HG02885 (cell line): ENCODE measurements around the gene SLC29A1.
"Not testable (repeated sequence)": the region's sequence is repeated elsewhere in the genome, so short reads cannot be mapped to it uniquely, and the experiment has no call there.

Experiments used
- ATAC-seq: cut with Tn5 transposase; IDR thresholded peaks from one replicate; pipeline ENCODE4 v1.9.1; 2021; ENCODE audit warnings: mild to moderate bottlenecking; ENCODE audit not compliant: unreplicated experiment, poor library complexity

The SLC29A1 gene

DNA sequence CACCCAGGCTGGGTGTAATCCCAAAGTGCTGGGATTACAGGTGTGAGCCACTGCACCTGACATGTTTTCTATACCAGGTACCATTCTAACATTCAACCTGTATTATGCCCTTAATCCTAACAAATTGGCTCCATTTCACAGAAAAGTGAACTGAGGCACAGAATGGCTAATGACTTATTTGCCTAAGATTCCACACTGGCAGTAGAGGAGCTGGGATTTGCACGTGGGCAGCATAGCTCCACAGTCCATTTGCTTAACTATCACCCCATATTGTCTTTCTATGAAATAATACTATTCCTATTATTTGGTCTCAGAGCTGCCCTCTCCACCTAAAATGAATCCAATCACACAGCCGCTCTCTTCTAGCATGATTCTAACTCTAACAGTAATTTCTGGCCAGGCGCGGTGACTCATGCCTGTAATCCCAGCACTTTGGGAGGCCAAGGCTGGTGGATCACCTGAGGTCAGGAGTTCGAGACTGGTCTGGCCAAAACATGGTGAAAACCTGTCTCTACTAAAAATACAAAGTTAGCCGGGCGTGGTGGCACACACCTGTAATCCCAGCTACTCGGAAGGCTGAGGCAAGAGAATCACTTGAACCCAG is 30.0 kb upstream of the SLC29A1 start:
- no peak for ATAC-seq

DNA sequence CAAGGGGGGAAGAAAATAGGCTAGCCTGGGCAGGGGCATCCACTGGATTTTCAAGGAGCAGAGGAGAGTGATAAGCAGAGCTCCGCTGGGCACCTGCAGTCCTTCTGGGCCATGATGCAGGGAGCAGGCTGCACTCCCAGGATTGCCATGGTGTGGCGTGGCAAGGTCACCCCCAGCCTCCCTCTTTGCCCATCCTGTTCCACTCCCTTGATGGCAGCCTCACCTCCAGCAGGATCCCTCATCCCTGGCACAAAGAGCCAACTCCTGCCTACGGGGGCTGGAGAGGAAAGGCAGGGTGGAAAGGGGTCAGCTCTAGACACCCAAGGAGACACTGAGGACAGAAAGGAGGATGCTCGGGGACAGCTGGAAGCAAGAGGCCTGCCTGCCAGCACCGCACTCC is 29.1 kb upstream of the SLC29A1 start:
- no peak for ATAC-seq

DNA sequence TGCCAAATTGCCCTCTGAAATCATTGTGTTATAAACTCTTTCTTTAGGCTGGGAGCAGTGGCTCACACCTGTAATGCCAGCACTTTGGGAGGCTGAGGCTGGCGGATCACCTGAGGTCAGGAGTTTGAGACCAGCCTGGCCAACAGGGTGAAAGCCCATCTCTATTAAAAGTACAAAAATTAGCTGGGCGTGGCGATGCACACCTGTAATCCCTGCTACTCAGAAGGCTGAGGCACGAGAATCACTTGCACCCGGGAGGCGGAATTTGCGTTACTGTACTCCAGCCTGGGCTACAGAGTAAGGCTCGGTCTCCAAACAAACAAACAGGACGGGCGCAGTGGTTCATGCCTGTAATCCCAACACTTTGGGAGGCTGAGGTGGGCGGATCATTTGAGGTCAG is 27.0 kb upstream of the SLC29A1 start:
- ATAC-seq = not testable (repeated sequence)

DNA sequence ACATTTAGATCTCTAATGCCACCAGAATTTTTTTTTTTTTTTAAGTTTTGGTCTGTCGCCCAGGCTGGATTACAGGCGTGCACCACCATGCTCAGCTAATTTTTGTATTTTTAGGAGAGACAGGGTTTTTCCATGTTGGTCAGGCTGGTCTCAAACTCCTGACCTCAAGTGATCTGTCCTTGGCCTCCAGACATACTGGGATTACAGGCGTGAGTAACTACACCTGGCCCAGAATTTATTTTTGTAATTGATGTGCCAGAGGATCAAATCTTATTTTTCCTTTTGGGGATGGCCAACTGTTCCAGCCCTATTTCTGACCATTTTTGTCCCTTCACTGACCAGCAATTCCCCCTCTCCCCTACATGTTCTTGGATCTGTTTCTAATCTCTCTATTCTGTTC is 24.7 kb upstream of the SLC29A1 start:
- ATAC-seq = no peak

DNA sequence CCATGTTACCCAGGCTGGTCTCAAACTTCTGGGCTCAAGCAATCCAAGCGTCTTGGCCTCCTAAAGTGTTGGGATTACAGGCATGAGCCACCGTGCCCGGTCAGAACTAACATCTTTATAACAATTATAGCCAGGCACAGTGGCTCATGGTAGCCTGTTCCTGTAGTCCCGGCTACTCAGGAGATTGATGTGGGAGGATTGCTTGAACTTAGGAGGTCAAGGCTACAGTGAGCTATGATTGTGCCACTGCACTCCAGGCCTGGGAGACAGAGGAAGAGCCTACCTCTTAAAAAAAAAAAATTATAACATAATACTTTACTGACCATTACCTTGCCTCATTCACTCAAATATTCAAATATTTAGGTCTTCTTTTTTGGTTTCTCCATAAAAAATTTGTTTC is 23.5 kb upstream of the SLC29A1 start:
- no peak for ATAC-seq

DNA sequence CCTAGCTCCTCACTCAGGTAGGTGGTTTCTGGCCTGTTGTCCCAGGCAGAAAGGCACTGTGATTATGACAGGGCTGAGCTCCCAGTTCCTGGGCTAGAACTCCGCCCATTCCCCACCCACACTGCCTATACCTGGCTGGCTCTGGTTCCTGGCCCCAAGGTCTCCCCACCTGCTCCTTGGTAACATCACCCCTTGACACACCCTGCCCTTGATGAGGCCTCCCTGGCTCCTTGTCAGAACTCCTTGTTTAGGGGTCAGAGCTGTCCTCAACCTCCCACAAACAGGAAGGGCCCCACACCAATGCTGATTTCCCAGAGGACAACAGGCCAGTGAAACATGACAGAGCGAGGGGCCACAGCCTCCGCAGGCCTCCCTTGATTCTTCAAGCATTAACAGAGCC is 22.2 kb upstream of the SLC29A1 start:
- ATAC-seq = no peak

DNA sequence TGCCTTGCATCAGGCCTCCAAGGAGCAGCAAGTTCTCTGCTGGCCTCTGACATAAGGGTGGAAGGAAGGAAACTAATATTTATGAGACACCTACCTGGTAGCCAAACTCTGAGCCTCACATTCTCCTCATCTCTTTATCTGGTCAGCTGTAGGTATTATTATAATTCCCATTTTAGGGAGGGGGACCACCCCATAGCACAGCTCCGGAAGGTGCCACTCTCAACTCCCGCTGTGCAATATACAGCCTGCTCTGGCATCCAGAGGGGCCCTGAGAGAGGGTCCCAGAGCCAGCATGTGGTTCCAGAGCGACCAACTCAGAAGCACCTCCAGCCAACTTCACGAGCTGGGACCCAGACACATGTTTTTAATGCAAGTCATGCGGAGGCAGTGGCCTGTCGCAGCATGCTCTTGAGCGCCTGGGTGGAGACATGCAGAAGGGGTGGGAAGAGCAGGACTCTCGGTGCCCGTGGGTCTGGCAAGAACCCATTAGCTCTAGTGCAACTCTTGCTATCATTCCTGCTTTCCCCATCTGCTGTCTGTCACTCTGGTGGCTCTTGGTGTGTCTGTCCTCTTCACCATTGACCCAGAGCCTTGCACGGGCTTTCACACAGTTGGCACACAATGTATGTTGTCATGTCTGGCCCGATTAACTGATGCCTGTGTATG is 21.6 kb upstream of the SLC29A1 start:
- no peak for ATAC-seq

DNA sequence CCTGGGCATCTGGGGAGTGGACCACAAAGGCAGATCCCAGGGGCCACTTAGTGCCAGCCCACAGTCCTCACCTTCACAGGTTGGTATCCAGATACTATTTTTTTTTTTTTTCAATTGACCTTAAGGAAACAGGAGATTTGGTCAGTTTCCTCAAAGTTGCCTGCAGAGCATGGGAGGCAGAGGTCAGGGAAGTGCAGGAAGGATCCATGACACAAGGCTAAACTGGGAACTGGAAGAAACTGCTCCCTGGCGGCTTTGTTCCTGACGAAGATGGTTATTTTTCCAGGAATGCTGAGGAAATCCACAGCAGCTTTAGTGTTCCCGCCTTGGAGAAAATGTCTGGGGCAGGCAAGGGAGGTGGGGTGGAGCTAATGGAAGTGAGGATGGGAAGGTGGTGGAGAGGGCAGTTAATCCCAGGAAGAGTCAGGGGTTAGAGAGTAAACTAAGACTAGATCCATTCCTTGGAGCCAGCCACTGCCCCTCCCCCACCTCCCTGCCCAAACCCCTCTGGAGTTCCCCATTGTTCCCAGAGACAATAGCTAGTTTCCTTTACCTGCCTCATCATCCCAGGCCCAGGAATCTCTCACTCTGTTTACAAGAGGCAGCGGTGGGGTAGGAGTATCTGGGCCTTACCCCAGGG is 20.9 kb upstream of the SLC29A1 start:
- no peak for ATAC-seq

DNA sequence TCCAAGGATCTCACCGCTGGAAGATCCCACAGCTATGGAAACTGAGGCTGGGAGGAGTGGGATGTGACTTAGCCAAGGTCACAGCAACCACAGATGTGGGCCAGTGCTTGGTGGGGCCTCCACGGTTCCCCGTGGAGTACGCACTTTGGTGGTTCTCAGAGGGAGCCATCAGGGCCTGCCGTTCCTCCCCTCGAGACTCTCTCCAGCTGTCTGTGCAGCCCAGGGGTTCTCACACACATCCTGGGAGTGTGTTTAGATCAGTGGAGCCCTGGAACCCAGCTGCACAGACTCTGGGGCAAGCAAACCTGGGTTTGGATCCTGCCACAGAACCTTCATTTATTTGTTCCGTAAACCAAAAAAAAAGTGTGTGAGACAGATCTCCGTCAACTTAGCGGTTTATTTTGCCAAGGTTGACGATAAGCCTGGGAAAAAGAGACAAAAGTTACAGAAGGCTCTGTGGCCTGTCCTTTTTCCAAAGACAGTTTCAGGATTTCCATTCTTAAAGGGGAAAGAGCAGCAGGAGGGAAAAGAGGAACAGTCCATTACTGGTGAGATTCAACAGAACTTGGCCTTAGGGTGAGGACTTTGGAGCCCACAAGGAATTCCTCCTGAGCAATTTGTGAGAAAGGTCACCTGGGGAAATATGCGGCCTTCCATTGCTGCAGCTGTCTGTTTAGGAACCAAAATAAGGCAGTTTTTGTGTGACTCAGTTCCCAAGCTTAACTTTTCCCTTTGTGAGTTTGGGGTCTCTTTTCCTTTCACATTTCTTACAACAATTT is 20.2 kb upstream of the SLC29A1 start:
- ATAC-seq = no peak

DNA sequence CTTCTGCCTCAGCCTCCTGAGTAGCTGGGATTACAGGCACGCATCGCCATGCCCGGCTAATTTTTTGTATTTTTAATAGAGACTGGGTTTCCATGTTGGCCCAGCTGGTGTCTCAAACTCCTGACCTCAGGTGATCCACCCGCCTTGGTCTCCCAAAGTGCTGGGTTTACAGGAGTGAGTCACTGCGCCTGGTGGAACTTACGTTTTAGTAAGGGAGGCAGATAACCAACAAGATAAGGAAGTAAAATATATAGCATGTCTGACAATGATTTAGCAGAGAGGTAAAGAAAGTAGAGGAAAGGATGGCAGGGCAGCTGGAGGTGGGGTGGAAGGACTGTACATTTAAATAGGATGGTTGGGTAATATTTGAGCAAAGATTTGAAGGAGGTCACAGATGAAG is 19.4 kb upstream of the SLC29A1 start:
- no peak for ATAC-seq

DNA sequence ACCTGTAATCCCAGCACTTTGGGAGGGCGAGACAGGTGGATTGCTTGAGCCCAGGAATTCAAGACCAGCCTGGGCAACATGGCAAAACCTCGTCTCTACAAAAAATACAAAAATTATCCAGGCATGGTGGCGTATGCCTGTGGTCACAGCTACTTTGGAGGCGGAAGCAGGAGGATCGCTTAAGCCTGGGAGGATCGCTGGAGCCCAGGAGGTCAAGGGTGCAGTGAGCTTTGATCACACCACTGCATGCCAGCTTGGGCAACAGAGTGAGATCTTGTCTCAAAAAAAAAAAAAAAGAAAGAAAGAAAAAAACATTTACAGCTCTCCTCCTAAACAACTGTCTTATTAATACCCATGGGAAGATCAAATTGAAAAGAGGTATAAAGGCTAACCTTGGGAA is 15.4 kb upstream of the SLC29A1 start:
- no peak for ATAC-seq

DNA sequence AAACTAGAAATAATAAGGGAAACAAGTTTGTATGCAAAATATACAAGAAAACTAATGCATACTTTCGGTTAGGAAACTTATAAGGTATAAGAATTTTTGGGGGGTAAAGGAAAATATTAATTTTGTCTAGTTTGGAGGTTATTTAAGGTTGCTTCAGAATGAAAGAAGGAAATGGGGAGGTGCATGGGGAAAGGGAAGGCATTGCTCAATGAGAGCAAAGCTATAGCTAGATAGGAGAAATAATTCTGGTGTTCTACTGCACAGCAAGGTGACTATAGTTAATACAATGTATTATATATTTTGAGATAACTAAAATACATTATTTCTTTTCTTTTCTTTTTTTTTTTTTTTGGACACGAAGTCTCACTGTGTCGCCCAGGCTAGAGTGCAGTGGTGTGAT is 12.1 kb upstream of the SLC29A1 start:
- no peak for ATAC-seq

DNA sequence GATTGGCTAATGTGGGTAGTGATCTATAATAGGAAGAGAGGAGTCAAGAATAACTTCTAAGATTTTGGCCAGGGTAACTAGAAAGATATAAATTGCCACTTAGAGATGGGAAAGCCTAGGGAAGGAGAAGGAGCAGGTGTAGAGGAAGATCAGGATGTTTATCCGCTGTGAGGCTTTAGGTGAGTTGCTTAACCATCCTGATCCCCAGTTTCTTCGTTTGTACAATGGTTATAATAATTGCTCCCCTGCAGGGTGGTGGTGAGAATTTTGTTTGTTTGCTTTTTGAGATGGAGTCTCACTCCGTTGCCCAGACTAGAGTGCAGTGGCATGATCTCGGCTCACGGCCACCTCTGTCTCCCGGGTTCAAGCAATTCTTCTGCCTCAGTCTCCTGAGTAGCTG is 9.1 kb upstream of the SLC29A1 start:
- ATAC-seq = no peak

DNA sequence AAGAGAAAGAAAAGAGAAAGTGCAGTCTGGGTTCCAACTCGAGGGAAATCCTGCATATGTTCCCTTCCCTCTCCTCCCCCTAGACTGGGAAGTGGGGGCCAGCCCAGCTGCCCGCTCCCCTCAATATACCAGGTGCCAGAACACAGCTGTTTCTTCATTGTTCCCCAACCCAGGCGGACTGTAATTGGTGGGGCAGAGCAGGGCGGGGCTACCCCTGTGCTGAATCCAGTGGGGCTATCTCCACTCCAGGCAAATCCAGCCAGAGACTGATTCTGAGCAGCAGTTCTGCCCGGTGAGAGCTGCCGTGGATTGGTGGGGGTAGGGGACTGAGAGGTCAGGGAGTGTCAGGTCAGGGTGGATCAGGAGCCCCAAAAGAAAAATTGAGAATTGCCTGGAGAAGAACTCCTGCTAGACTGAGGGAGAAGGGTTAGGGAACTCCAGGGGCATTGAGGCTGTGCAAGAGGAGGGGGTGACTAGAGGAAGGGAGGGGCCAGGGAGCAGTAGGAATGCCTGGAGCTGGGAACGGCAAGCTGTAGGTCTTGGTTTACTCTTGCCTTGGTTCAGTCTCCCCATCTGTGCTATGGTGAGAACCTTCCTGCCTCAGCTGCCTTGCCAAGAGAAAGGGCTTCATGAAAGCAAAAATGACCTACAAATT is 6.6 kb upstream of the SLC29A1 start, which contains the start of gene MYMX:
TSS of gene MYMX (plus strand) at position 250 of the 655 bp plus-strand sequence. CDS start 546 bp downstream, outside the sequence.
- no peak for ATAC-seq

DNA sequence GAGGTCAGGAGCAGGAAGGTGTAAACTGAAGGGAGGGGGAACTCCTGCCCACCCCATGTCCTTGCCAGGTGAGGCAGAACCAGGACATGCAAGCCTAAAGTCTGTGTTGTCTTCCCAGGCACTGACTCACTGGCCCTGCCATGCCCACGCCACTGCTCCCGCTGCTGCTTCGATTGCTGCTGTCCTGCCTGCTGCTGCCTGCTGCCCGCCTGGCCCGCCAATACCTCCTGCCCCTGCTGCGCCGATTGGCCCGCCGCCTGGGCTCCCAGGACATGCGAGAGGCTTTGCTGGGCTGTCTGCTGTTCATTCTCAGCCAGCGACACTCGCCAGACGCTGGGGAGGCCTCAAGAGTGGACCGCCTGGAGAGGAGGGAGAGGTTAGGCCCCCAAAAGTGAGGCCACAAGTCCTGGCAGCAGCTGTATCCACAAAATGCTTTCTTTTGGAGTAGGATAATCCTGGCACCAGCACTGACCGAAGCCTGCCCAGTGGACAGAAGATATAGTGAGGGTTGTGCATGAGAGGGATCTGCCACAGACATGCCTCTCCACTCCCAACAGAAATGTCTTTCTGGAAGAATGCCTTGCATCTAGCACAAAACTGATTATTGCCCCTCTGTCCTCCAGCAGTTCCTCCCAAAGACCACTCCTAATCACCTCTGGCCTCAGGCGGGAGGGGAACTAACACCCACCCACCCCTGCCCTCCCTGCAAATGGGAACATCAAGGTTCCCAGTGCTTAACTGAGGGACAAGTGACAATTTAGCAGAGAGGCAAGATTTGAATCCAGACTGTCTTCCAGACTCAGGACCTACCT is 5.9 kb upstream of the SLC29A1 start:
- ATAC-seq = no peak

DNA sequence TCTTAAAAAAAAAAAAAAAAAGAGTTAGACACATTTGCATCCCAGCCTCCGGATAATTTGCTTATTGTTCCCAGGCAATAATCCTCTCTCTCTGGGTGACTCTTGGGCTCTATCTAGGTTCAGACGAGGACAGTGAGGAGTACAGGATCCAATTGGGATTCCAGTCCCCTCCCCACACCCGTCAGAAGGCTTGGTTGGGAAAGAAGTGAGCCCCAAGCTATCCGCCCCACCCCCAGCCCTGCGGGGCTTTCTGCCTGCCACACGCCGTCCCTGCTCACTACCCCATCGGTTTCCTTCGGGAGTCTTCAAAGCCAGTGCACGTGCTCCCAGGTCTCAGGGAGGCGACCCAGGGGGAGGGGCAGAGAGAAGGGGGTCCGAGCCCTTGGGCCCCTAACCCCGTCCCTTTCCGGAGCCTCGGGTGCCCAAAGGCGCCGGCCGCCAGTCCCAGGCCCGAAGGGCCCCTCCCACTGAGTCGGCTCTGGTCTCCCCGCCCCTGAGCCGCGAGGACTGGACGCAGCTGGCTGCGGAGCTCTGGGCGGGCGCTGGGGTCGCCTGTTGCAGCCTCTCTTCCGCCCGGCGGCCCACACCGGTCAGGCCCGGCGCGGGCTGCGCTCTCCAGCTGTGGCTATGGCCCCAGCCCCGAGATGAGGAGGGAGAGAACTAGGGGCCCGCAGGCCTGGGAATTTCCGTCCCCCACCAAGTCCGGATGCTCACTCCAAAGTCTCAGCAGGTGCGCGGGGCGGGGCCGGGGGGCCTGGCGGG is 4.2 kb upstream of the SLC29A1 start:
- peak; percentile 58 for ATAC-seq

DNA sequence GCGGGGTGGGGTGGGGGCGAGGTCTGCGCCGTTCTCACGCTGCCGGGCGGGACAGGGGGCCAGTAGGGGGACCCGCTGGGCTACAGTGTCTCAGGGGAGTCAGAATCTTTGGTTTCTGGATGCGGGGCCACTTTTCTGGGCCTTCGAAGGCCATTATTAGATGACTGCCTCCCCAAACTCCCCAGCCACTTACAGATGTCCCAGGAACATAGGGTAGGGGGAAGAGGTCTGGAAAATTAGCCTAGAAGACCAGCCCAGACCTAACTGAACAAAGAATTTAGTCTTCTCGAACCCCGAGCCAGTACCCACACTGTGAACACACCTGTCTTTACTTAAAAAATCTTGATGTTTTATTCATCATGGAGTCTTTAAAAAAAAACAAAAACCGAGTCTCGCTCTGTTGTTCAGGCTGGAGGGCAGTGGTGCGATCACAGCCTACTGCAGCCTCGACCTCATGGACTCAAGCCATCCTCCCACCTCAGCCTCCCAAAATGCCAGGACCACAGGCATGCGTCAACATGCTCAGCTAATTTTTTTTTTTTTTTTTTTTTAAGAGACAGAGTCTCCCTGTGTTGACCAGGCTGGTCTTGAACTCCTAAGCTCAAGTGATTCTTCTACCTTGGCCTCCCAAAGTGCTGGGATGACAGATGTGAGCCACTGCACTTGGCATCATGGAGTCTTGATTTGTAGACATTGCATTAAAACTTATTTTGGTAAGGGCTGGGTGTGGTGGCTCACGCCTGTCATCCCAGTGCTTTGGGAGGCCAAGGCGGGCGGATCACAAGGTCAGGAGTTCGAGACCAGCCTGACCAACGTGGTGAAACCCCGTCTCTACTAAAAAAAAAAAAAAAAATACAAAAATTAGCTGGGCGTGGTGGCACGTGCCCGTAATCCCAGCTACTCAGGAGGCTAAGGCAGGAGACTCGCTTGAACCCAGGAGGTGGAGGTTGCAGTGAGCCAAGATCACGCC is 3.3 kb upstream of the SLC29A1 start:
- ATAC-seq = no peak

DNA sequence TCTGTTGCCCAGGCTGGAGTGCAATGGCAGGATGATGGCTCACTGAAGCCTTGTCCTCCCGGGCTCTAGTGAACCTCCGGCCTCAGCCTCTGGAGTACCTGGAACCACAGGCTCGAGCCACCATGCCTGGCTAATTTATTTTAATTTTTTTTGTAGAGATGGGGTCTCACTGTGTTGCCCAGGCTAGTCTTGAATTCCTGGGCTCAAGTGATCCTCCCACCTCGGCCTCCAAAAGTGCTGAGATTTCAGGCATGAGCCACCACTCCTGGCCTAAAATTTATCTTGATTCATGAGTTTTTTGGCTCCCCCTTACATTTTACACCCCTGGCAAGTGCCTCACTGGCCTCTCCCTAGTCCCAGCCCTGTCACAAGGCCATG is 2.5 kb upstream of the SLC29A1 start:
- no peak for ATAC-seq
